HG03103 (cell line): Measurements from ENCODE around the gene WDR72.

Experiments
- ATAC-seq: cut with Tn5 transposase; IDR thresholded peaks from one replicate; pipeline ENCODE4 v1.9.1; 2021; ENCODE audit warnings: low read depth; ENCODE audit not compliant: unreplicated experiment

The WDR72 gene

GRCh38 chr15:53611145-53611920, 148.1 kb downstream of the WDR72 start:
- ATAC-seq = no peak

GRCh38 chr15:53591041-53591440, 168.4 kb downstream of the WDR72 start:
- ATAC-seq = no peak

- no peak for ATAC-seq
Observed at GRCh38 chr15:53590380-53590779, 169.1 kb downstream of the WDR72 start.

GRCh38 chr15:53589520-53590057, 169.9 kb downstream of the WDR72 start:
- no peak for ATAC-seq

GRCh38 chr15:53588773-53589172, 170.7 kb downstream of the WDR72 start:
- ATAC-seq = no peak

- no peak for ATAC-seq
Observed at GRCh38 chr15:53586799-53587198, 172.7 kb downstream of the WDR72 start.

GRCh38 chr15:53581513-53581912, 177.9 kb downstream of the WDR72 start:
- ATAC-seq = no peak

GRCh38 chr15:53580366-53580765, 179.1 kb downstream of the WDR72 start:
- ATAC-seq = no peak

- no peak for ATAC-seq
Observed at GRCh38 chr15:53576841-53577240, 182.6 kb downstream of the WDR72 start.

- ATAC-seq = no peak
Observed at GRCh38 chr15:53573091-53573490, 186.4 kb downstream of the WDR72 start.

- ATAC-seq = no peak
Observed at GRCh38 chr15:53569751-53570480, 189.5 kb downstream of the WDR72 start.

- no peak for ATAC-seq
Observed at GRCh38 chr15:53566912-53567311, 192.6 kb downstream of the WDR72 start.

GRCh38 chr15:53565721-53566120, 193.7 kb downstream of the WDR72 start:
- ATAC-seq = no peak

GRCh38 chr15:53564647-53565046, 194.8 kb downstream of the WDR72 start:
- no peak for ATAC-seq

- no peak for ATAC-seq
Observed at GRCh38 chr15:53563627-53564026, 195.8 kb downstream of the WDR72 start.

- no peak for ATAC-seq
Observed at GRCh38 chr15:53559364-53560277, 199.8 kb downstream of the WDR72 start.

- ATAC-seq = no peak
Observed at GRCh38 chr15:53558384-53558783, 201.1 kb downstream of the WDR72 start.

GRCh38 chr15:53555226-53555625, 204.2 kb downstream of the WDR72 start:
- ATAC-seq = no peak

- no peak for ATAC-seq
Observed at GRCh38 chr15:53549697-53550305, 209.7 kb downstream of the WDR72 start.

- ATAC-seq = no peak
Observed at GRCh38 chr15:53548236-53548635, 211.2 kb downstream of the WDR72 start.
